Inflammatory macrophage (primary cell): Measurements from ENCODE around the gene GRIFIN.

Experiments used
- DNase-seq, 2 donors: peaks; one replicate each; pipeline ENCODE4 v3.0.0-alpha.2; 2020 to 2022

Gene GRIFIN

GRCh38 chr7:2512179-2512661 is 36.0 kb upstream of the GRIFIN start:
- peak; percentile 22 to 35 for DNase-seq

GRCh38 chr7:2511769-2512168 is 35.6 kb upstream of the GRIFIN start:
- DNase-seq, result no peak

DNA sequence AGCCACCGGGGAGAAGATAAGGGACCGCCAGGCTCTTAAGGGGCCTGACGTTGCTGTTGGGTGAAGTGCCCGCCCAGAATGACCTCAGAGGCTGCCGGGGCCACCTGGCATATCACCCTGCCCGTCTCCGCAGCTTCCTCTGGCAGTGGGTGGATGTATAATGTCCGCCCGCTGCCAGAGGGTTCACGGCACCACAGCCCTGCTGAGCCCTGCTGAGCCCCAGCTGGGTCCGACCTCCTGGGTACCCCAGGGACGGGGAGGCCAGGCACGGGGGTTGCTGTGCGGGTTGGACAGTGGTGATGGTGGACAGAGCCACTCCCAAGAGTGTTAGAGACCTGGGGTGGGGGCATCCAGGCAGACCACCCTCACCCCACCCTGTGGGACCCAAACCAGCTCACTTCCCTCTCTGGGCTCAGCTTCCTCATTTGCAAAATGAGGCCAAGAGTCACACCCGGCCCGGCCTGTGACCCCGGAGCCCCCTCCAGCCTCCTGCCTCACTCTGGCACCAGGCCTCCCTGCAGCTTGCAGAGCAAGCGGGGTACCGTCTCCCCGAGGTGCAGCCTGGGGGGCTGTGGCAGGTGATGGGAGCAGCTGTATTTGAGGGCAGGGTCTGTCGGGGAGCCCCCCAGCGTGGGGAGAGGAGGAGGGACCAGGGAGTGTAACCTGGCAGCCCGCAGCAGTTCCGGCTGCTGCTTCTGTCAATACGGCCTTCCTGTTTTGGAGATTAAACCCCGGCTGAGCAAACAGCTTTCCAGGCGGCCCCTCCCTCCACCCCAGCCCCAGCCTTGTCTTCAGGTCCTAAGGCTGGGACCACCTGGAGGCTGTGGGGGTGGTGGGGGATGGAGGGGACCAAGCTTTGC is 34.9 kb upstream of the GRIFIN start:
- peak; percentile 76 to 83 for DNase-seq

GRCh38 chr7:2510130-2510776 is 34.1 kb upstream of the GRIFIN start:
- DNase-seq, result no peak

DNA sequence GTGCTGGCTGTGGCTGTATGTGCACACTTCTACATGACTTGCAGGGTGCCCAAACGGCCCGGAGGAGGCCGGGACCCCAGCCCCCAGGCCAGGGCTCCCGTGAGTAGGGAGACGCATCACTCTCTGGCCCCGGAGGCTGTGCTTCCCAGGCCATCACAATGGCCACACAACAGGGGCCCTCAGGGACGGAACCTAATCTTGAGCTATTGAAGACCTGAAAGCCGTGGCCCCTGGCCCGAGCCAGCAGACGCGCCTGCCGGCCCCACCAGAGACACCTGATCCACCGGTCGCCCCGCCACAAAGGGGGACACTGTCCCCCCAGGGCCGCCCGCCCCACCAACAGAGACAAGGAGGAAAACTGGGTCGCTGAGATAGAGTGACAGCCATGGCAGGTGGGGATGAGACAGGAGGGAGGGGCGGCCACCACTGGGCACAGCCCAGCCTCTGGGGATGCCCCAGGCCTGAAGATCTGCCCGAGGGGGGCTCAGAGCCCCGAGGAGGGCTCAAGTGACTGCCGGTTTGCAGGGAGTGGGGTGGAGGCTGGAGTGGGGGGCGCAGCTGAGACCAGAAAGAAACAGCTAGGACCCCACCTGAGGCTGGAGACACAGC is 33.2 kb upstream of the GRIFIN start:
- no peak for DNase-seq

DNA sequence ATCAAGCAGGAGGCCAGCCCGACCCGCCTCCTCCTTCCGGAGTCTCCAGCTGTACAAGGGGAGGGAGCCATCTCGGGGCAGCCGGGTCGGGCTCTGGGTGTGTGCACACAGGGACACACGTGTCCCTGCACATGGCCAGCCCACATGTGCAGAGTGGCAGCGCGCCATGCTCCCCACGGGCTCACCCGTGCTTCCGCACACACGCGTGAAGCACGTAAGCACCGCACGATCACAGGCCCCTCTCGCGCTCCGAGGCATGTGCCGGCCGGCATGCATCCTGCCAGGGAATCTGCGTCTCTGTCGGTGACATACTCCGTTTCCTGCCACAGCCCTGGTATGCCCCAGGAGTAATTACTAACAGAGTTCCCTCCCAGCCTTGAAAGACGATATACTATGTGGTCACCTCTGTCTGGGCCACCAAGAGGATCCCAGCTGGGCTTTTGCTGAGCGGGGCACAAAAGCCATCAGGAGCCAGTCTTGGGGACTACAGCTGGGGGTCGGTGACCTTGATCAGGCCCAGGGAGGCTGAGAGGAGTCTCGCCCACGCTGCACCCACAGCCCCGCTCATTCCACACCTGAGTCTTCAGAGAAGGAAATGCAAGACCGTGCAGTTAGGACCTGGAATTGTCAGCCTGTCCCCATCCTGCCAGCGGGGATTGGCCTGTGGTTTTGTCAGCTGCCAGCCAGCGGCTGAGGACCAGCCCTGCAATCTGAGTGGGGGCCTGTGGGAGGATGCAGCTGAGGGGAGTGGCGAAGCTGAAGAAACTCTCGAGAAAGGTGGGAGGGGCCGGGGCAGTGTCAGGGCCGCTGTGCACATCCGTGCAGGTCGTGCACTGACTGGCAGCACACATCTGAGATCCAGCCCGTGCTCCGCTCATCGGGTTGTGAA is 32.4 kb upstream of the GRIFIN start:
- peak; percentile 67 to 82 for DNase-seq

- DNase-seq, result no peak
Observed at GRCh38 chr7:2507917-2508306, 31.7 kb upstream of the GRIFIN start.

- no peak for DNase-seq
Observed at GRCh38 chr7:2507208-2507916, 31.2 kb upstream of the GRIFIN start.

DNA sequence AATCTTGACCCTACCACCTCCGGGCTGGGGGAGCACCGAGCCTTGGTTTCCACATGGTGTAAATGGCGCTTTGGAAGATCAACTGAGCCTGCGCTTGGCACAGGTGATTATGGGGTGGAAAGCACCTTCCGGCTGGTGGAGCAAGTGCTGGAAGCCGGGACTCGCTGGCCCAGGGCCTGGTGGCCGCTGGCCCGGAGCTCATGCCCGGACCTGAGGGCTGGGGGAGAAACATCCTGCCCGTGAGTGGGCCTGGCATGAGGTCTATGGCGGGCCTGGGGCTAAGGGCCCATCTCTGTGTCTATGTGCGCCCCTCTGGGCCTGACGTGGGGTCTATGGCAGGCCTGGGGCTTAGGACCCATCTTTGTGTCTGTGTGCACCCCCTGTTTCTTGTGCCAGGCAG is 29.2 kb upstream of the GRIFIN start:
- DNase-seq, result no peak

DNA sequence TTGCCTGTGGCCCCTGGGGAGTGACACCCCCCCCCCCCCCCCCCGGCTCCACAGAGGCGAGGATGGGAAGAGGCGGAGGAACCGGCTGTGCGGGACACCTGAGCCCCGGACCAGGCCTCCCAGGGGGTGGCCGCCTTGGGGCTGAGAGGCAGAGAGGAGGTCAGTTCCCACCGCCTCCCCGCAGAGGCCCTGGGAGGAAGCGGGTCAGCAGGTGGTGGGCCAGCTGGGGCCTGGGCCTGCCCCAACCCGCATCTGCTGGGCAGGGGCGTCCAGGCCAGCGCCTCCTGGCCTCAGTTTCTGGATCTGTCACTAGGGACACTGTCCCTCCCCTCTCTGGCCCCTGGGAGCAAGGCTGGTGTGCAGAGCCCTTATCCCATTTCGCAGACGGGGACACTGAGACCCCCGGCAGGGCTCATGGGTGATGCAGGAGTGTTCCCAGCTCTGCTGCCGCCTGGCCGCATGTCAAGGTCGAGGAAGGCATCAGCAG is 28.7 kb upstream of the GRIFIN start:
- DNase-seq, result no peak

DNA sequence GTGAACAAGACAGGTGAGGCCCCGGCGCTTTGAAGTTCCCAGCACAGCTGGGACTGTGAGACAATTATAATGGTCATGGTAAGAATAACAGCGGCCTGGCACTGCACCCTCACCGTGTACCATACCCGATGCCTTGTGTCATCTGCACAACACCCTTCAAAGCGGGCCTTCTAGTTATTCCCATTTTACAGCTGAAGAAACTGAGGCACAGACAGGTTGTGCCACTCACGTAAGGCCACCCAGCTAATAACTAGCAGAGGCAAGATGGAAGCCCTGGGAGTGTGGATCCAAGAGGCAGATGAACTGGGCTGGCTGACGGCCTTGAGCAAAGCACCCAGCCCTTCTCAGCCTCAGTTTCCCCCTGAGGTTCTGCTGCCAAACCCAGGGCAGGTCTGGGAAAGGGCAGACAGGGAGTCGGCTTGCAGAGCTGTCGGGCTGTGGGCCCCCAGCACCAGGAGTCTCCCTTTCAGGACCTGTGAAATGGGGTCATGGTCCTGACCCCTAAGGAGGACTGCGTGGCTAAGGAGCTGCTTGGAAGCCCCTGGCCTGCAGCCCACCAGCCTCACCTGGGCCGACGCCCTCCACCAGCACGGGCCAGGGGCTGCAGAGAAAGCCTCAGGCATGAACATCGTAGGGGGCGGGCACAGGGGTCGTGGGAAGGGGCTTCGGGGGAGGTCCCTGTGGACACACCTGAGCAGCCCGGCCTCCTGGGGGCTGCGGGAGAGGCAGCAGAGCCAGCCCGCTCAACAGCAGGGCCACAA is 28.1 kb upstream of the GRIFIN start:
- no peak for DNase-seq

DNA sequence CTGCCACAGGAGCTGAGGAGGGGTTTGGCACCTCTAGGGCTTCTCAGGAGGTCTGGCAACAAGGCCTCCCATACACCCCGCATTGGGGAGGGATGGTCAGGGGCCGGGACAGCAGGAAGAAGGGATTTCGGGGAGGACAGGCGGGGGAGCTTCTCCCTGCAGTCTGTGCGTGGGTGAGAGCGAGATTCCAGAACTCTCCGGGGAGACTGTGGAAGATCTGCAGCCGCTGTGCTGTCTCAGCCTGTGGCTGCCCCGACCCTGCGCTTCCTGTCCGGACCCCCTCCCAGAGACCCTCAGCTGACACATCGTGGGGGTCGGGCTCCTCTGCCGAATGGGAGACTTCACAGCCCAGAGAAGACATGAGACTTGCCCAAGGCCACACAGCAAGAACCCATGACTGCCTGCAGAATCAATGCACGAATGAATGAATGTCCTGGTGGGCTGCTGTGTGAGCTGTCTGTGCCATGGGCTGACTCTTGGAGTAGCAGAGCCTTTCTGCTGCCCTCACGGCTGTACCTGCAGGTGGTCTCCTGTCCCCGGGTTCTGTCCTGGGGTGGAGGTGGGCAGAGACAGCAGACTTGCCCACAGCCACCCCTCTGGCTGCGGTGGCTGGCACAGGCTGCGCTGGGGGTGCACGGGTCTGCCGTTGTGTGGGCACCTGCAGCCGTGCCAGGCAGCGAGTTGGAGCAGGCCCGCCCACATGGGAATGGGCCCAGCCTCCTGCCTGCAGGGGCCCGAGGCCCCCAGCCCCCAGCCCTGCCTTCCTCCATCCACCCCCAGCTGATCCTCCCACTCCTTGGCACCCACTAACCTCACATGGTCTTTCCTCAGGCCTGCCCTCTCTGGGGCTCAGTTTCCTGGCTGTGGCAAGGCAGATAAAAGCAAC is 27.1 kb upstream of the GRIFIN start:
- no peak for DNase-seq

DNA sequence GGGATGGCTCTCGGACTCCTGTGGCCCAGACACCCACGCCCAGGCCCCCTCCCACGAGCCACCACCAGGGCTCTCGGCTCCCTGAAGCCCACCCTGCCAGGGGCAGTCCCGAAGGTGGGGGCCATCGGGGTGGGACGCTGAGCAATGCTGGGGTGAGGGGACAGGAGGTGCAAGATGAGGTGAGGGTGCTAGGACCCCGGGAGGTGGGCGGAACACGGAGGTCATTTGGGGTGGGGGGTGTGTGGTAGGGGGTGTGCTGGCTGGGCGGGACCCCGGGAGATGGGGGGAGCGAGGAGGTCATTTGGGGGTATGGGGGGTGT is 26.4 kb upstream of the GRIFIN start:
- no peak for DNase-seq

GRCh38 chr7:2501947-2502646 is 25.9 kb upstream of the GRIFIN start:
- DNase-seq, result no peak

GRCh38 chr7:2500701-2501100 is 24.5 kb upstream of the GRIFIN start:
- no peak for DNase-seq

- DNase-seq, result no peak
Observed at GRCh38 chr7:2499719-2500430, 23.7 kb upstream of the GRIFIN start.

- DNase-seq, result no peak
Observed at GRCh38 chr7:2499181-2499580, 23.0 kb upstream of the GRIFIN start.

DNA sequence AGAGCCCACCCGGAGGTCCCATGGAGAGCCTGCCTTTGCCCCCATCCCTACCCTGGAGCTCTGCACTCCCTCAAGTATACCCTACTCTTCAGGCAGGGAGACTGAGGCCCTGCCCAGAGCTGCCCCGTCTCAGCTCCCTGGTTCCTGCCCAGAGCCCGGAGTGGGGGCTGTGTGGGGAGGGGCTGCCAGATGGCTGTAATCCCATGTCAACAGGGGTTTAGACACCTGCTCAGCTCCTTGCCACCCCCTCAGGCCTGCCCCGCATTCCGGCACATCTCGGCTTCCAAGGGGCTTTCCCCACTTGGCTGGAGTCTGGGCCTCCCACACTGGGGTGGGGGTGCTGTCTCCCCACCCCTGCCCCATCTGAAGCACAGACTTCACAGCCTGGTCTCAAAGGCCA is 22.5 kb upstream of the GRIFIN start:
- no peak for DNase-seq
